Duodenal mucosa (tissue), 2 donors: ENCODE measurements around the gene PTPRN2.

Experiments used
- H3K27ac ChIP-seq: one replicate; pipeline ENCODE4 v1.7.0; 2013; ENCODE audit warnings: low read depth, low read length
- H3K27me3 ChIP-seq, 2 donors: one replicate each; pipeline ENCODE4 v1.7.0; 2013; ENCODE audit warnings: low read length in 2 of 2, control low read depth in 1 of 2; ENCODE audit not compliant: insufficient read depth in 2 of 2, control insufficient read depth in 1 of 2
- H3K36me3 ChIP-seq, 2 donors: one replicate each; pipeline ENCODE4 v1.7.0; 2013; ENCODE audit warnings: low read length in 2 of 2, control low read depth in 1 of 2; ENCODE audit not compliant: insufficient read depth in 2 of 2, control insufficient read depth in 1 of 2
- H3K4me1 ChIP-seq, 2 donors: one replicate each; pipeline ENCODE4 v1.7.0; 2013; ENCODE audit warnings: low read length in 2 of 2, control low read depth in 1 of 2; ENCODE audit not compliant: insufficient read depth in 2 of 2, control insufficient read depth in 1 of 2
- H3K4me3 ChIP-seq, 2 donors: one replicate each; pipeline ENCODE4 v1.7.0; 2013; ENCODE audit warnings: low read length in 2 of 2, low read depth in 1 of 2
- H3K9ac ChIP-seq, 2 donors: one replicate each; pipeline ENCODE4 v1.7.0; 2013; ENCODE audit warnings: low read length in 2 of 2, low read depth in 1 of 2
- H3K9me3 ChIP-seq, 2 donors: one replicate each; pipeline ENCODE4 v1.7.0; 2013; ENCODE audit warnings: low read length in 2 of 2, control low read depth in 1 of 2; ENCODE audit not compliant: control insufficient read depth in 1 of 2

PTPRN2 gene

DNA sequence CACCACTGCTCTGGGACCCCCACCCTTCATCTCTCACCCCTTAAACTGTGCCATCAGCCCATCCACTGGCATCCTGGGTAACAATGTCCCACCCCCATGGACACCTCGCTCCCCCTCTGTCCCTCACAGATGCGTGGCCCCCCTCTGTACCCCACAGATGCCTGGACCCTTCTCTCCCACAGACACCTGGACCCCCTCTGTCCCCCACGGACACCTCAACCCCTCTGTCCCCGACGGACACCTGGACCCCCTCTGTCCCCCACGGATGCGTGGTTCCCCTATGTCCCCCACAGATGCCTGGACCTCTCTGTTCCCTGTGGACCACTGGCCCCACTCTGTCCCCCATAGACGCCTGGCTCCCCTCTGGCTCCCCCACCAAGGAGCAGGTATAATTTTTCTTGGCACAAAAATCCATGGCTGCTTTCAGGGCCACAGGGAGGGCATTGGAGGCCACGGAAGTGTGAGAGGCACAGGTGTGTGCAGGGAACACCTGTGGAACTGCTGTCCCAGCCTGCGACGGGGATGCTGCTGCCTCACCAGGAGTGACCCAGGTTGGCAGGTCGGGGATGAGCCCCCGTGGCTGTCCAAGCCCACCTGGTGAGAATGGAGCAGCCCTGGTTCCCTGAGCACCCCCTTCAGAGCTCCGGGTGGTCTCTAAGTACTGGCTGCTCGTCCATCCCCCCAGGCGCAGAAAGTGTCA is 193.5 kb downstream of the PTPRN2 start:
- Histone ChIP-seq H3K9ac (no peak overlapping the region), H3K9me3 (peaks cover 0 to 5% of the 10 kb centered on the region in 2 donors), H3K27me3 (no peaks in the 10 kb centered on the region), H3K4me3 (no peak overlapping the region), H3K4me1 (no peaks in the 10 kb centered on the region), H3K27ac (no peak overlapping the region), H3K36me3 (no peaks in the 10 kb centered on the region)

DNA sequence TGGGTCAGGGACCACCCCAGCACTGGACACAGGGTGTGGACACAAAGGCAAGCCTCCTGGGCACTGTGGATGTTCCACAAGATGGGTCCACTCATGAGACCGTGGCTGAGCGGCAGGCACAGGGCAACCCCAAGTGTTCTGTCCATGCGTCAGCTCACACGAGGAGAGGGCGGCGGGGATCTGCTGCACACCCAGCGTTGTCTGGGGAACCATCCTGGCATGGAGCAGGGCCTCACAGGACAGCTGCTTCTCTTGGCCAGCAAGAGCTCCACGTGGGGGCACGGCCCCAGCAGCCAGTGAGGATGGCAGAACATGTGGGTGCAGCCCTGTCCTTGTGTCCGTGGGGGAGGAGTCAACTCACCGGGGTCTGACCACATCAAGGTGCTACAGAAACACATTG is 195.4 kb downstream of the PTPRN2 start:
- Histone ChIP-seq H3K4me1 (no peaks in the 10 kb centered on the region), H3K36me3 (no peaks in the 10 kb centered on the region), H3K27ac (no peak overlapping the region), H3K9ac (no peak overlapping the region), H3K27me3 (no peaks in the 10 kb centered on the region), H3K4me3 (no peak overlapping the region), H3K9me3 (no peaks in the 10 kb centered on the region)

DNA sequence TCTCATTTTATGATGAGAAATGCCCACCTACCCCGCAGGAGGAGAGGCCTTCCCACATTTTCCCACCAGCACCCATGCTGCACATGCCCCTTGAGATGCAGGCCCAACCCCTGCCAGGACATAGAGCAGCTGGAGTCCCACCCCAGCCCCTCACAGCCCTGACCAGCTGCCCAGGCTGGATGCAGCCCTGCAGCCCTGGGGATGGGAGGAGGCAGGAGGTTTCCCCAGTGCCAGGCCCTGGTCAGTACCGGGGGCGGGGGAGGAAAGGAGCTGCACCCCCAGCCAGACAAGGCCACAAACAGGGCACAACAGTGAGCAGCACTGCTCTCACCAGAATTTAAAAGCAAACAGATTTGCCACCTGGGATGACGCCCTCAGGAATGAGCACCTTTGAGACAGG is 196.1 kb downstream of the PTPRN2 start:
- Histone ChIP-seq H3K27me3 (no peaks in the 10 kb centered on the region), H3K9ac (no peak overlapping the region), H3K4me3 (no peak overlapping the region), H3K9me3 (no peaks in the 10 kb centered on the region), H3K27ac (no peak overlapping the region), H3K4me1 (no peaks in the 10 kb centered on the region), H3K36me3 (no peaks in the 10 kb centered on the region)

DNA sequence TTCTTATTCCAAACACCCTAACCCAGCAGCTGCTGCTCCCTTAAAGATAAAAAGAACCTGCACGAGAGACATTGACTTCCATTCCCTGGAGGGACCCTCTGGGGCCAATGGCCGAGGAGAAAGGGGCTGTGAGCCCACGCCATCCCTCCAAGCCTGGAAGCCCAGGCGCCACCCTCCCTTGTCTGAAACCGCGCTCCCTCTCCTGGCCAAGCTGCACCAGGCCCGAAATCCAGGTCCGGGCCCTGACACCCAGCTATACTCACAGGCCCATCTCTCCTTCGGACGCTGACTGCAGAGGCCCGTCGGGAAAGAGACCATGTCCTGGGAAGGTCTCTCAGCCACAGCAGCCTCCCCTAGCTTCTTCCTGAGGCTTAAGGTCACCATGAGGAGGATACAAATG is 196.5 kb downstream of the PTPRN2 start:
- H3K27ac ChIP-seq = no peak overlapping the region
- H3K27me3 ChIP-seq = no peaks in the 10 kb centered on the region
- no peak overlapping the region for H3K4me3 ChIP-seq
- no peaks in the 10 kb centered on the region for H3K4me1 ChIP-seq
- H3K9me3 ChIP-seq = no peaks in the 10 kb centered on the region
- no peaks in the 10 kb centered on the region for H3K36me3 ChIP-seq
- H3K9ac ChIP-seq = no peak overlapping the region

DNA sequence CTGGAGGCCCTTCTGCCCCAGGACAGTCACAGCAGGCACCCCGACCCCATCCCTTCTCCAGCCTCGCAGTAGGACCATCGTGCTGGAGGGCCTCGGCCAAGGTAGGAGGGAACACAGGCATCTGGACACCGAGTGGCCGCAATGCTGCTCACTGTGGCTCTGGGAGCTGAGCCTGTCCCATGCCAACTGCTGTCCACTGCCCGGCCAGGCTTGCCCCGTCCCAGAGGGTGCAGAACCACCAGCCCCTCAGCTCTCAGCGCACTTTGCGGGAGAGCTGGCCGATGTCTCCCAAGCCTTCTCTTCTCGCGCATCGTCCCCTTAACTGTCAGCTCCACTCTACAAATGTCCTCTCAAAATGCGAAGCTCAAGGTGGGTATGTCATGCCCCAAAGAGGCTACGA is 197.2 kb downstream of the PTPRN2 start:
- no peak overlapping the region for H3K27ac ChIP-seq
- H3K36me3 ChIP-seq = no peaks in the 10 kb centered on the region
- no peak overlapping the region for H3K9ac ChIP-seq
- H3K9me3 ChIP-seq = no peaks in the 10 kb centered on the region
- H3K4me3 ChIP-seq = no peak overlapping the region
- H3K27me3 ChIP-seq = no peaks in the 10 kb centered on the region
- no peaks in the 10 kb centered on the region for H3K4me1 ChIP-seq

DNA sequence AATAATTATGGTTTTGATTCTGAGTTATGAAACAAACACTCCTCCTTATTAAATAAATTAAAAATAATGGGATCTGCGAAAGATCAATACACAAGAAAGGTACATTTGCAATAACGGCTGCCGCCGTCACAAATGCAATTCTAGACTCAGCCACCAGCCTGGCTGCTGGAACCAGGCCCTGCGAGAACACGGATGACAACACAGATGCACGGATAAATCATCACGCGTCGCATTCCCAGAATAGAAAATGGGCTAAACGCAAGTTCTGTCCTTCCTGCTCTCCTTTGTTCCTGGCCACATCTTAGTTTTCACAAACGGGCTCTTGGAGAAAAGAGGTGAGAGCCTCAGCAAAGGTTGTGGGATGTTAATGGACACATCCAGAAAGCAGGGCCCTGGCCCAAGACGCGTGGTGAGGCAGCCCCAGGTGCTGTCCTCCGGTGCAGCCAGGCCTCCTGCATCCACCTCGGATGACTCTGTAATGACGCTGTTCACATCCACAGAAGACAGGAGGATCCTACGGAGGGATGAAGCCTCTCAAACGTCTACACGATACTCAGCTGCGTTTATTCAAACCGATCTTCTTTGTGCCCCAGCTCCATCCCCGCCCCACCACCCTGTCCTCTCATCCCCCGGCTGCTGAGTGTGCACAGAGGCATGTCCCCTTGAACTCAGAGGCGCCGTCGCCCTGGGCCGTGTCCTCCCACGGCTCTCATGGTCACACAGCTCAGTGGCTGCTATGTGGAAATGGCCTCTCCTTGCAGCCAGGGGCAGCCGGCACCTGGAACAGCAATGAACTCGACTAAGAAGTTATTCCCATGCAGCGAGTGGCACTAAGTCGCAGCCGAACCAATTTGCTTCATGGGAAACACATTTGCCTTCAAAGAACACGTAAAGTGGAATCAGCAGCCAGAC is 197.9 kb downstream of the PTPRN2 start:
- no peak overlapping the region for H3K27ac ChIP-seq
- no peaks in the 10 kb centered on the region for H3K4me1 ChIP-seq
- no peaks in the 10 kb centered on the region for H3K36me3 ChIP-seq
- H3K4me3 ChIP-seq = no peak overlapping the region
- no peak overlapping the region for H3K9ac ChIP-seq
- no peaks in the 10 kb centered on the region for H3K9me3 ChIP-seq
- no peaks in the 10 kb centered on the region for H3K27me3 ChIP-seq

DNA sequence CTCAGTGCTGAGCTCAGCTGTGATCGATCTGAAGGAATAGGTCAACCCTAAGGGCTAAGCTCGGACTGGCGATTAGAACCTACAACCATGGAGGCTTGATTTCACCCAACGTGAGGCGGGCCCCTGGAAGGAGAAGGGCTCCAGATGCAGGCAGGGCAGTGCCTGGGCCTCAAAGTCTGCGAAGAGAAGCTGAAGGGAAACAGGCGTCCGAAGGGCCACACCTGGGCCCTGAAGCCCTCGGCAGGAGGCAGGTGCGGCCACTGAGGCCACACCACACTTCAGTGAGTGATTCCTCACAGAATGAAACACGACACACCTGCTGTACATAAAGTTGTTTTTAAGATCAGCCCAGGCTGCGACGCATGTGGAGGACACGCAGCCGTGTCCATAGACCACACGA is 198.7 kb downstream of the PTPRN2 start:
- no peaks in the 10 kb centered on the region for H3K36me3 ChIP-seq
- no peaks in the 10 kb centered on the region for H3K27me3 ChIP-seq
- H3K27ac ChIP-seq = no peak overlapping the region
- H3K9ac ChIP-seq = no peak overlapping the region
- no peak overlapping the region for H3K4me3 ChIP-seq
- H3K4me1 ChIP-seq = no peaks in the 10 kb centered on the region
- no peaks in the 10 kb centered on the region for H3K9me3 ChIP-seq

DNA sequence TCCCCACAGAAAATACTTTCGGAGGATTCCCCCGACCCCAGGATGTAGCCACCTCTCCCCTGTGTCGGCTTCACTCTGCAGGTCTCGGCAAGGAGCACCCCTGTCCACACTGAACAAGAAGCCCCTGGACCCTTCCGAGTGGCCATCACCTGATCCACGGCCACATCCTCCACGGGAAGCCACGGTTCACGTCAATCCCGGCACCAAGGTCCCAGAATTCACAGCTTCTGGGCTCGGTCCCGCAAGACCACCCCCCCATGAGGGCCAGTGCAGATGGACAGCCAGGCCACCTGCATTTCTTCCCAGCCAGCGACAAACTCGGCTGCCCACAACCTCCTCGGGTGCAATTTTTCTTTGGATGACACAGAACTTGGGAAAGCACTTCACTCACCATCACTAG is 199.6 kb downstream of the PTPRN2 start:
- H3K27me3 ChIP-seq = no peaks in the 10 kb centered on the region
- H3K9me3 ChIP-seq = no peaks in the 10 kb centered on the region
- no peak overlapping the region for H3K9ac ChIP-seq
- no peaks in the 10 kb centered on the region for H3K36me3 ChIP-seq
- H3K4me3 ChIP-seq = no peak overlapping the region
- no peaks in the 10 kb centered on the region for H3K4me1 ChIP-seq
- H3K27ac ChIP-seq = no peak overlapping the region

DNA sequence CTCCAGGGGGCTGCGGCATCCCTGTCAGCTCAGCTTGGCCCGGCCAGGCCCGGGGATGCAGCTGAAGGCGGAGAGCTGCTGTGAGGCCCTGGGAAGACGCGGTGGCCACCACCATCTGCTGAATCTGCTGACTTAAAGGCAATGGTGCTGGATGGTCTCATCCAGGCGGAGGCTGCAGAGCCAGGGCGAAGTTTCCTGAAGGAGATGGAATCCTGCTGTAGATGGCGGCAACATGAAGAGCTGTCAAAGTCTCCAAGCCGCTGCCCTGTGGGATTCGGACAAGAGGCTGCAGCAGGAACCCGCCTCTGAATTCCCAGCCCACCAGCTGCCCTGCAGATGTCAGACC is 200.1 kb downstream of the PTPRN2 start:
- no peak overlapping the region for H3K27ac ChIP-seq
- H3K9me3 ChIP-seq = no peaks in the 10 kb centered on the region
- H3K27me3 ChIP-seq = no peaks in the 10 kb centered on the region
- no peak overlapping the region for H3K4me3 ChIP-seq
- no peaks in the 10 kb centered on the region for H3K4me1 ChIP-seq
- H3K36me3 ChIP-seq = no peaks in the 10 kb centered on the region
- H3K9ac ChIP-seq = no peak overlapping the region

DNA sequence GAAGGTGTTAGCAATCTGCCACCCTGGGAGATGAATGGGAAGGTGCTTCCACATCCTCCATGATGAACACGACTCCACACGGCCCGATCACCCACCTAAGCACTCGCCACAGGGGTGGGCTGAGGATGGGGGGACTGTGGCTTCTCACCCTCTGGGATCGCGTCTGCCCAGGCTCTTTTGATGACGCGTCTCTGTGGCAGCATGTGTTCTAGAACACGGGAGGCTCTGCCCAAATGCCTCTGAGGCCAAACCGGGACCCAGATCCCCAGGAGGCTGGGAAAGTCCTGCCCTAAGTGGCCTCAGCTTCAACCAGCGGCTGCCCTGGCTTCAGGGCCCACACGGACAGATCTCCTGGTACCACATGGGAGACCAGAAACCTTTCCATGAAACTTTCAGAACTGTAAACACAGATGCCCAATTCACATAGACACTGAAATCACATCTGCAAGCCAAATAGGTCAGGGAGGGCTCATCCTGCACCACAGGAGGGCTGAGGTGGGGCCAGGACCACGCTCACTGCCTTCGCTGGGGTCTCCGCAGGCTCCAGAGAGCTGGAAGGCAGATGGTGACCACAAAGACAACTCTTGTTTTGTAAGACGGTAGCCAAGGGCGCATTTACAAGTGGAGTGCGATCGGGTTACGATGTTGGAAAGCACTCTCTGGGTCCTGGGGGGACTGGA is 200.6 kb downstream of the PTPRN2 start:
- H3K4me1 ChIP-seq = no peaks in the 10 kb centered on the region
- no peak overlapping the region for H3K9ac ChIP-seq
- no peaks in the 10 kb centered on the region for H3K36me3 ChIP-seq
- no peak overlapping the region for H3K4me3 ChIP-seq
- H3K9me3 ChIP-seq = no peaks in the 10 kb centered on the region
- no peaks in the 10 kb centered on the region for H3K27me3 ChIP-seq
- H3K27ac ChIP-seq = no peak overlapping the region
